GM19372 (cell line): ENCODE data around the gene RNPEPL1.

ENCODE experiments used
- ATAC-seq: cut with Tn5 transposase; IDR thresholded peaks from one replicate; pipeline ENCODE4 v1.9.1; 2021; ENCODE audit warnings: mild to moderate bottlenecking, low read depth, moderate library complexity; ENCODE audit not compliant: unreplicated experiment

The RNPEPL1 gene

DNA sequence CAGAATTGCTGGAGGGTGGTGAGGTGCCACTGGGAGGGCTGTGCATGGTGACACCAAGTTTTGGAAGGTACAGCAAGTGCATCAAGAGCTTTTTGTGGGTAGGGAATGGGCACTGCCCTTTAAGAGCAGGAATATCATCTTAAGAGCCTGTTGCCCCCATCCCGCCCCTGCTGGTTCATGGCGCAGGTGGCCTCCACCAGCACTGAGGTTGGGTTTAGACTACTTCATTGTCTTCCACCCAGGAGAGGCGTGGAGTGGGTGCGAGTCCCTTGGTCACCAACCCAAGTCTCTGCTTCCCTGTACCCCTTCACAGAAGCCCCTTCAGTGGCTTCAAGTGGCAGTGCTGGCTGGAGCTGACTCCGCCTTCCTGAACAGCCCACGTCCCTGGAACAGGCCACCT lies 7.8 kb downstream of the RNPEPL1 start:
- ATAC-seq, result no peak

DNA sequence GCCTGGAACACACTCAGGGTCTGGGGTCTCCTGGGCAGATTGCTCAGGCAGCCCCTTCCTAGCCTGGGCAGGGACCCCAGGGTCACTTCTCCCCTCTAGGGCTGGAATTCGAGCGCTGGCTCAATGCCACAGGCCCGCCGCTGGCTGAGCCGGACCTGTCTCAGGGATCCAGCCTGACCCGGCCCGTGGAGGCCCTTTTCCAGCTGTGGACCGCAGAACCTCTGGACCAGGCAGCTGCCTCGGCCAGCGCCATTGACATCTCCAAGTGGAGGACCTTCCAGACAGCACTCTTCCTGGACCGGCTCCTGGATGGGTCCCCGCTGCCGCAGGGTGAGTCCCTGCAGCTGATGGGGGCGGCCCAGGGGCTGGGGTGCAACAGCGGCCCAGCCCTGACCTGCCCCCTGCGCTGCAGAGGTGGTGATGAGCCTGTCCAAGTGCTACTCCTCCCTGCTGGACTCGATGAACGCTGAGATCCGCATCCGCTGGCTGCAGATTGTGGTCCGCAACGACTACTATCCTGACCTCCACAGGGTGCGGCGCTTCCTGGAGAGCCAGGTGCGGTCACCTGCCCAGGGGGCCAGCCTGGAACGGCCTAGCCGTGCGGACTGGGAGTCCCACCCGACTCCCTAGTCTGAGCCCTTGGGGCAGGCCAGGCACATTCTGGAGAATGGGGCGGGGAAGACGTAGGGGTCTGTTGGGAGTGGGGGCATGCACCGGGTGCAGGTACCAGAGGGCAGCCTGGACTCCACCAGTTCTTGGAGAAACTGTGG lies 8.3 kb downstream of the RNPEPL1 start:
- no peak for ATAC-seq

DNA sequence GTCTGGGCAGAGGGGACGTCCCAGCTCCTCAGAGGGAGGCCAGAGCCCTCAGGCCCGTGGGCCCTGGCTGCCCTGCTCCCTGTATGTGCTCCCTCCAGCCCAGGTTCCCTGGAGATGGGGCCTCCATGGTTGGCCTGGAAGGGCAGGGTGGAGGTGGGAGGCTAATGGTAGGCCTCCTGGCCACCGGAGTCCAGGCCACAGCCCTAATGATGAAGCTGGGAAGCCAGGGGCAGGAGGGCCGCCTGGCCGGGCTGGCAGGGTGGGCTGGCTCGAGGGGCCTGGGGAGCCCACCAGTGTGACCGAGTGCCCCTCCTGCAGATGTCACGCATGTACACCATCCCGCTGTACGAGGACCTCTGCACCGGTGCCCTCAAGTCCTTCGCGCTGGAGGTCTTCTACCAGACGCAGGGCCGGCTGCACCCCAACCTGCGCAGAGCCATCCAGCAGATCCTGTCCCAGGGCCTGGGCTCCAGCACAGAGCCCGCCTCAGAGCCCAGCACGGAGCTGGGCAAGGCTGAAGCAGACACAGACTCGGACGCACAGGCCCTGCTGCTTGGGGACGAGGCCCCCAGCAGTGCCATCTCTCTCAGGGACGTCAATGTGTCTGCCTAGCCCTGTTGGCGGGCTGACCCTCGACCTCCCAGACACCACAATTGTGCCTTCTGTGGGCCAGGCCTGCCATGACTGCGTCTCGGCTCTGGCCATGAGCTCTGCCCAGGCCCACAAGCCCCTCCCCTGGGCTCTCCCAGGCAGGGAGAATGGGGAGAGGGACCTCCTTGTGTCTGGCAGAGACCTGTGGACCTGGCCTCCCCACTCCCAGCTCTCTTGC lies 9.2 kb downstream of the RNPEPL1 start:
- no peak for ATAC-seq

DNA sequence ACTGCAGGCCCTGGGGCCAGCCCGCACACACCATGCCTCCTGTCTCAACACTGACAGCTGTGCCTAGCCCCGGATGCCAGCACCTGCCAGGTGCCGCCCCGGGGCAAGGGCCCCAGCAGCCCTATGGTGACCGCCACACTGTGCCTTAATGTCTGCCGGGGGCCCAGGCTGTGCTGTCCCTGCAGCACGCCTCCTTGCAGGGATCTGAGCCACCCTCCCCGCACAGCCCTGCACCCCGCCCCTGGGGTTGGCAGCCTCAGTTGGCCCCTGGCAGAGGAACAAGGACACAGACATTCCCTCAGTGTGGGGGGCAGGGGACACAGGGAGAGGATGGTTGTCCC lies 9.8 kb downstream of the RNPEPL1 start:
- no peak for ATAC-seq

DNA sequence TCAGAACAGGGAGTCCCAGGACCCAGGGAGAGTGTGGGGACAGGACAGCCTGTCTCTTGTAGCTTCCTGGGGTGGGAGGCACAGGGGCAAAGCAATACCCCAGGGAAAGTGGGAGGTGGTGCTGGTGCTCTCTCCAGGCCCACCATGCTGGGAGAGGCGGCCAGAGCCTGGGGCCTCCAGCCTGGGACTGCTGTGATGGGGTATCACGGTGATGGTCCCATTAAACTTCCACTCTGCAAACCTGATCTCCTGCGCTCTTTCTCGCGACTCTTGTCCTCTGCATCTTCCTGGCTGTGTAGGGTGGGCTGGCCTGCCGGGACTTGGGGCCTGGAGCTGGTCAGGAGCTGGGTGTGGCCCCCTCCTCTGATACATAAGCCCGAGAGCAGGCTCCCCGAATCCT lies 10.2 kb downstream of the RNPEPL1 start:
- ATAC-seq, result no peak

DNA sequence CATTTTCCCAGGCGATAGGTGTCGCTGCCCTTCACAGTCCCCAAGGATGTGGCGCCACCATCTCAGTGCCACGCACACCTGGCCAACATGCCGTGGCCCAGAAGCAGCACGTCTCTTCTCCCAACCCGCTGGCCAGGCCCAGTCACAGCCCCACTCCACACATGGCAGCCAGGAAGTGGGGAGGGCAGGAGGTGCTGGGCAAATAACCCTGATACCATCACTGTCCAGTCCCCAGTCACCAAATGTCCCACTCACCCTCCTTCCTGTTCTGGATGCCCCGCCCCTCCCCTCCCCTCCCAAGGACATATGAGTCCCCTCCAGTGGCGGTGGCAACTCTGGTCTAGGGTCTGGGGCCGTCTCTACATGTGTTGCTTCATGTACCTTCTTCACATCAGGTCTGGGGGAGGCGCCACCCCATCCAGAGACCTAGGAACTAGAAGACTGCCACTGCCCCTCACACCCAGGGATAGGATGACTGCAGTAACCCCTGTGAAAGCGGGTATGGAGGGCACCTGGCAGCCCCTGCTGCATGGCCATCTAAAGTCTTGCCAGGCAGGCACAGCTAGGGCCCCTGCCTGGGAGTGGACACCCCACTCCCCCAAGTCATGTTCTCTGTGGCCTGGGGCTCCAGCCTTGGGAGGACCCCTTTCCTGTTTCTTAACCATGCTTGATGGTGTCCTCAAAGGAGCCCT lies 10.9 kb downstream of the RNPEPL1 start:
- ATAC-seq, result no peak

DNA sequence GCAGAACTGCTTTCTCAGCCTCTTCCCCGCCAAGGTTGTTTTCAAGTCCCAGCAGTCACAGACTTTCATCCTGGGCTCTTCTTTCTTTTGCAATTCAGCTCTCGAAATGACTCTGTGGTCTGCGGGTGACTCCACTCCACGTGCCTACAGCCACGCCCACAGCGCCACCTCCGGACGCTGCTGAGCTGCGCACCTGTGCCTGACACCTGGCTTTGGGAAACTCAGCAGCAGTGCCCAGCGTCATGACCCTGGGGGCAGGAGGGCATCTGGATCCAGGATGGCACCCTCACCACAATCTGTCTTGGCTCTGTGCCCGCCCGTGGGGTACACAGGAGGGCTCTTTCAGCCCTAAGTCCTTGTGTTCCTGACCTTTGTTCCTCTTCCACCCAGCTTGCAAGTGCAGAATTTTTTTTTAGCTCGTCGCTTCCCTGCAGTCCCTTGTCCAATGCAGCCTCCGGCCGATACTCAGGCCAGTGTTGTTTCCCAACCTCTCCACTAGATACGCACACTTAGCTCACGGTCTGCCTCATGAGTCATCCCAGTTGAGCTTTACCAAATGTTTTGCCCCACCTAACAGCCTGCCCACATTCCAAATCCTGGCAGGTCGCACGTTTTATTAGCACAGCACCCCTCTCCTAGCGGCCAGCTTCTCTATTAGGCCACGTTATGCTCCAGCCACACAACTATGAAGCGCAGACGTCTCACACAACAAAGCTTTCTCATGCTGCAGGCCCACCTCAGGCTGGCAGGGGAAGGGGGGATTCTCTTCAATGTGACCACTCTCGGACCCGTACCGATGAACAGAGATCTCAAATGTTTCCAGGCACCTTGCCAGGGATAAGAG lies 11.7 kb downstream of the RNPEPL1 start:
- no peak for ATAC-seq

DNA sequence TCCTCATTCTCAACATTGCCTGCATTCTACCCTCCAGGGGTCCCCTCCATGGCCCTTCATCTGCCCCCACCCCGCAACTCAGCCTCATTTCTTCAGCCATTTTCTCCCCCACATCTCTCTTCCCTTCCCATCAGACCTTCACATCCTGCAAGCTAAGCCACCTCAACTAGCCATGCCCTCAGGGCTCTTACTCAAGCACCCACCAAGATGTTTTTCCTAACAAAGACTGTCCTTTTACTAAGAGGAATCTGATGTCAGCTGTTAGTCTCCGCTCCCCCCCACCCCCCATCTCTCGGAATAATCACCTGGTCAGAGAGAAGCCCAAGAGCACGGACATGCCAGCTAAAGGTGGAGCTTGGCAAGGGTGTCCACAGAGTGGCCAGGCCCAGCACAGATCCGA lies 13.5 kb downstream of the RNPEPL1 start:
- no peak for ATAC-seq

DNA sequence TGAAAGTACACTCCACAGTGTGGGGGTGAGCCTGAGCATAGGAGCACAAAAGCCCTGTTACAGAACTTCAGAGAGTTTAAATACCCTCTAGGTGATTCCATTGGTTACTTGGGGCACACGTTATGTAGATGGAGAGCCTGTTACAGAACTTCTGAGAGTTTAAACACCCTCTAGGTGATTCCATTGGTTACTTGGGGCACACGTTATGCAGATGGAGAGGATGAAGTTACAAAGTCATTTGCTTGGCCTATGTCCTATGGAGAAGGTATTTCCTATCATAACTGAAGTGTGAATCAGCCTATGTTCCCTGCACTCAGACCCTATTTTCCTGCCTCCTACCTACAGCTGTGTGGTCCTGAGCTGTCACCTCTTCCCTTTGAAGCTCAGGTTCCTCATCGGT lies 14.5 kb downstream of the RNPEPL1 start:
- ATAC-seq, result no peak

DNA sequence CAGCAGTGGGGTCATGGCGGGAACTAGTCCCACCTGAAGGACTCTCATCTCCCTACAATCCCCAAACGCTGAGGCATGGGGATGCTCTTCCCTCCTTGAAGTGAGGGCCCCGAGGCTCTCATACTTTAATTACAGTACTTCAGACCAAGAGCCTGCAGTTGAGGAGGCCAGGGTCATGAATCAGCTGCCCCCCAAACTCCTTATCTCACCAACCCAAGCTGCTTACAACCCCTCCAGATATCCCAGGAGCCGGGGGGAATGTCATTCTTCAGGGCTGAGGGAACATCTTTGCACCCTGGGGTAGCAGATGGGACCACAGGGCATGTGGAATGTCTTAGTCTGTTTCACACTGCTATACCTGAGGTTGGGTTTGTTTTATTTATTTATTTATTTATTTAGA lies 15.5 kb downstream of the RNPEPL1 start:
- no peak for ATAC-seq

DNA sequence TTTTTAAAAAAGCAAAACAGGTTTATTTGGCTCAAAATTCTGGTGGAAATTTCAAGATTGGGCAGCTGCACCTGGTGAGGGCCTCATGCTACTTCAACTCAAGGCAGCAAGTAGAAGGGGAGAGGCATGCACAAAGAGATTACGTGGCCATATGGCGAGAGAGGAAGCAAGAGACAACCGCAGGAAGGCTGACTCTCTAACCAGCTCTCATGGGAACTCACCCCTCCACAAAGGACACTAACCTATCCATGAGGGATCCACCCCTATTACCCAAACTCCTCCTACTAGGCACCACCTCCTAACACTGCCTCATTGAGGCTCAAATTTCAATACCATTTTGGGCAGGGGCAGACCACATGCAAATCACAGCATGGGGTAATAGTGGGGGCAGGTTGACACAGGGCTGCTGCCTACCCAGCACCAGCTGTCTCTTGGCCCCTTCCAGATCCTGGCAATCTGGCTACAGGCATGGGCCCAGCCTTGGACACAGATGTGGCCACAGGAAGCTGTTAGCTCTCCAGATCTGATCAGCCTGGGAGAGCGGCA lies 16.3 kb downstream of the RNPEPL1 start:
- ATAC-seq, result peak; percentile 28

DNA sequence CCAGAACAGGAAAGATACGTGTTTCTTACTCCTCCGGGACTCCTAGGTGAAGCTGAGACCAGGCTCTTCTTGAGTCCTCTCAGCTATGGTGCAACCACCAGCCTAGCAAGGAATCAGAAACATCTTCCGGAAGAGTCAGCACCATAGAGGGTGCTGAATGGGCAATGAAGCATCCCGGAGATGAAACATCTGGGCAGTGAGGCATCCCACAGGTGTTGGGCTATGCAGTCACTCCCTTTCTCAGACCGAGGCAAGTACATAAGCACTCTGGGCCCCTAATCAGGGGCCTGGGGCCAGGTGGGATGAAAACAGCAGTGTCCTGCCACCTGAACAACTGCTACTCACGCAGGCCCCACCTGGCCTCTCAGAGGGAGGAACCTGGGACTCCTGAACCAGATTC lies 16.8 kb downstream of the RNPEPL1 start:
- ATAC-seq, result no peak

DNA sequence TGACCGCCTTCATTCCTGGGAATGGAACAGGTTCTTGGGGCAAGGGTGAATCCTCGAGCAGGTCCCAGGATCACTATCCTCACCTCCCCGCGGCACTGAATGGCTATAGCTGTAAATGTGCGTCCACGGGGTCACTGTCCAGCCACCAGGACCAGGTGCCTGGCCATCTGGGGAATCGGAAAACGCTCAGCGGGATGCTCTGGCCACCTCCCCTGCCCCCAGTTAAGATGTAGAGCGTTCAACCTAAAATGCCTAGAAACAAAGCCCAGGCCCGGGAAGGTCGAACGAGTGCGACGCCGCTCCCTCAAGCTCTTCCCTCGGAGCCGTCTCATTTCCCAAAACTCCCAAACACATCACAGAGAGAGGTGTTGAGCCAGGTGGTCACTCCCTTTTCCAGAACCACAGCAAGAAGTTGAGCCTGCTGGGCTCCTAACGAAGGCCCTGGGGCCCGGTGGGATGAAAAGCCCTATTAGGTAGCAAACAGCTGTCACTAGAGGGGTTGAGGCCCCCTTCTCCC lies 17.5 kb downstream of the RNPEPL1 start:
- ATAC-seq, result no peak

DNA sequence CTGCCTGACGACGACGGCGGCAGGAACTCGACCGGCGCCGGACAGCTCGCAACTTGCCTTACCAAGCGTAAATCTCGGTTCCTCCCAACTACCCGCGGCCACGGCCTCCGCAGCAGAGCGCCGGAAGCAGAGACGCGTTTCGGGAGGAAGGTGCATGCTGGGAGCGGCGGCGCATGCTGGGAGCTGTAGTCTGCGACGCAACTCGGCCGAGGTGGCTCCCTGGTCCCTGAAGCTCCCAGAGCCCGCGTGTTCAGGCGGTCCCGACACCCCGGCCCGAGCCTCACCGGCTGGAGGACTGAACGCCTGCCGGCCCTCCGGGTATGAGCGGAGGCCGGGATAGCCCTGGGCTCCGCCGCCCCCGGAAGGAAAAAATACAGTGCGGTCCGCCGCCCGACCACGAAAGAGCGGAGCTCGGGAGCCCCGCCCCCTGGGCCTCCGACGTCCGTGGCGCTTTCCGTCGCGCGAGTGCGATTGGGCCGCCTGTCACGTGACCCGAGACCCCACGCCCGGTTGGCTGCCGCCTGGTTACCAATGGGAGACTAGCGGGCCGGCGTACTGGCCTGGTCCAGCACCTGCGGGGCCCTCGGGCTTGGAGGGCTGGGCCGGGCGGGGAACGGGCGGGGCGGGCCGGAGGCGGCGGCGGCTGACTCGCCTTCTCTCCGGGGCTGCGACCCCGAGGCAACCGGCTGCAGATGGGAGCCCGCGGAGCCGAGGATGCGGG lies 18.1 kb downstream of the RNPEPL1 start, which contains the start of gene CAPN10:
Gene CAPN10, plus strand, starts transcription at position 537 of the 721 bp plus-strand sequence. Its CDS starts 178 bp downstream, at position 715.
- peak; percentile 66 for ATAC-seq

DNA sequence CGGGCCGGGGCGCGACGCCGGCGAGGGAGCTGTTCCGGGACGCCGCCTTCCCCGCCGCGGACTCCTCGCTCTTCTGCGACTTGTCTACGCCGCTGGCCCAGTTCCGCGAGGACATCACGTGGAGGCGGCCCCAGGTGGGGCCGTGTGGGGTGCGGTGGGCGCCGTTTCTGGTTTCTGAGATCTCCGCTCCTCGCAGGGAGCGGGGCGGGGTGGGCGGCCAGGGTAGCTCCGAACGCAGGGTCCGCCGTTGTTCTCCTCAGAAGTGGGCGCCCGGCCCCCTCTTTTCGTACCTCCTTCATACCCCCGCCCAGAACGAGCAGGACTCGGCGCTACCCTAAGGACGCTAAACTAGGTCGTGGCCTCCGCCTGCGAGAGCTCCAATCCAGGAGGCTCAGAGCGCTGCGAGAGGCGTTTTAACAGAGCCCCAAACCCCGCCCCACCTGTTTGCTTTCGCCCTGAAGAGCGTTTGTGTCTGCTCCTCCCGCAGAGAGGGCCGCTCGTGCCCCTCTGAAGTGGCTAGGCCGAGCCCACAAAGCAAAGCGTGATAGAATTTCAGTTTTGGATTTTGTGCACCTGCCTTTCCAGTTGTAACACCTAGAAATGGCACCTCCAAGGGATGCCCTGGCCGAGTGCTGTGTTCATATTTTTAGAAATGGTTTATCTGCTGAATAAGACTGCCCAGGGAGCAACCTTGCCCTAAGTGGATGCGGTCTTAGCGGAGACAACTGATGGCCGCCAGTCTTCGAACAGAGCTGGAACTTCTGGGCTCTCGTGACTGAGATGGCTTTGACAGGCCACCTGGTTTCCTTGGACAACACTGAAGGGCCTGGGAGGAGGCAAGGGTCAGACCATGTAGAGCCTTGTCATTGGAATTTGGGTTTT lies 18.9 kb downstream of the RNPEPL1 start:
- peak; percentile 2 for ATAC-seq

DNA sequence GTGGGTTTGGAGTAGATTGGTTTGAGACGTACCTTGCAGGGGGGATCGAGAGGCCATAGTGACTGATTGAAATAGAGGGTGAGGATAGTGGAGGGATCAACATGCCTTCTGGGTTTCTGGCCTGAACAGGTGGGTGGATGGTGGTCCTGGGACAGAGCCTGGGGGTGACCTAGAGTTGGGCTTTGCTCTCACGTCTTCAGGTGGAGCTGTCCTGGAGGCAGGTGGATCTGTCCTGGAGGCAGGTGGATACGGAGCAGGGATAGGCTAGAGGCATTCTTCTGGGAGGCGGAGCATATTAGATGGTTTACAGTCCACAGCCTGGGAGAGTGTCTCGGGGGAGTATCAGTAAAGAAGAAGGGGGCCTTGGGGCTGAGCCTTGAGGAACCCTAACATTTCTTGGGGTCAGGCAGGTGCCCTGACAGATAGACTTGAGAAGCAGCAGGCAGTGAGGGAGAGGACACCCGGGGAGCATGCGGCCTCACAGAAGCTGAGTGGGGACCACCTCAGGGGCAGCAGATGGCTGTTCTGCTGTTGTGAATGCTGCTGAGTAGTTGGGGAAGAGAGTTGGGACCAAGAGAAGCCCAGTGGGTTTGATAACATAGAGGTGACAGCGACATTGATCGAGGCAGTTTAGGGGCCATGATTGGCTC lies 19.8 kb downstream of the RNPEPL1 start:
- ATAC-seq, result no peak

DNA sequence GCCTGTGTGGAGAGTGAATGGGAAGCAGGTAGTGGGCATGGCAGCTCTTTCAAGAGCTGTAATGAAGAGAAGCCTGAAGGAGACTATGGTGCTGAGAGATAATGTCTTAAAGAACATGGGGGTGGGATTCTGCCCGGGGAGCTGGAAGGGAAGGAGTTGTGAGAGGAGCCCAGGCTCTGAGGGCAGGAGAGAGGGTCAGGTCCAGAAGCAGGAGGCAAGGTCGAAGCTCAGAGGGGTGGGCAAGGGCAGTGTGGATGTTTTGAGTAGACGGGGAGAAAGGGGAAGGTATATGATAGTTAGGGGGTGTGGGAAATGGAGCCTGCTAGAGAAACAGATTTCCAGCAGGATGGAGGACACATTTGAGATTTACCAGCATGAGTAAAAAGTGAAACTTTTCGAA lies 20.4 kb downstream of the RNPEPL1 start:
- no peak for ATAC-seq

DNA sequence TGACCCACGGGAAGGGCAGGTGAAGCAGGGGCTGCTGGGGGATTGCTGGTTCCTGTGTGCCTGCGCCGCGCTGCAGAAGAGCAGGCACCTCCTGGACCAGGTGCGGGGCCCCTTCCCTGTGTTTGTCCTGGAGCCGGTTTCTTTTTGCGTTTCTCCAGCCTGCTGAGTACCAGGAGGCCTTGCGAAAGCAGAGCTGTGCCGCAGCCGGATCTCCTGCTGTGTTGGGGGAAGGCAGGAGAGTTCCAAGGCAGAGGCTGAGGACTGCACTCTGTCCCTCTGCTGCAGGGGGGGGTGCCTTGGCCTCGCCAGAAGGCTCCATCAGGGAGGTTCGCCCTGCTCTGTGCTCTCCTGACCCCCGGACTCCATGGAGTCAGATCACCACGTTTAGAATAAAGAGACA lies 21.1 kb downstream of the RNPEPL1 start:
- no peak for ATAC-seq
